ENCODE measurements around the gene B3GALT5.

The B3GALT5 gene

DNA sequence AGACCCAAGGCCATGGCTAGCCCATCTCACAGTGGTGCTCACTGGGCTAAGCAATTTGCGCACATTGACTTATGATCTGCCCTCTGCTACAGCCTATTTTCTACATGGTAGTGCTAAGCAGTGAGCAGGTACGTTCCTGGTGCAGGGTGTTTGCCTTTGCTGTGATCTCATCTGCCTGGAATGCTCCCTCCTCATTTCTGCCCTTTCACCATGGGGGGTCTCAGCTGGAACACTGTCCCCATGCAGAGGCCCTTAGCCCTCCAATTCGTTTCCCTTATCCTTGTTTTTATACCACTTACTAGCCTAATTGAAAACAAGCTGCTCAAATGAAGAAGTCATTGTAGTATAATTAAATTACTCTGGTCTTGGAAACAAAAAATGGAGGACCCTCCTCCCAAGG, 2.0 kb upstream of the B3GALT5 start:
- no peak for DNase-seq

DNA sequence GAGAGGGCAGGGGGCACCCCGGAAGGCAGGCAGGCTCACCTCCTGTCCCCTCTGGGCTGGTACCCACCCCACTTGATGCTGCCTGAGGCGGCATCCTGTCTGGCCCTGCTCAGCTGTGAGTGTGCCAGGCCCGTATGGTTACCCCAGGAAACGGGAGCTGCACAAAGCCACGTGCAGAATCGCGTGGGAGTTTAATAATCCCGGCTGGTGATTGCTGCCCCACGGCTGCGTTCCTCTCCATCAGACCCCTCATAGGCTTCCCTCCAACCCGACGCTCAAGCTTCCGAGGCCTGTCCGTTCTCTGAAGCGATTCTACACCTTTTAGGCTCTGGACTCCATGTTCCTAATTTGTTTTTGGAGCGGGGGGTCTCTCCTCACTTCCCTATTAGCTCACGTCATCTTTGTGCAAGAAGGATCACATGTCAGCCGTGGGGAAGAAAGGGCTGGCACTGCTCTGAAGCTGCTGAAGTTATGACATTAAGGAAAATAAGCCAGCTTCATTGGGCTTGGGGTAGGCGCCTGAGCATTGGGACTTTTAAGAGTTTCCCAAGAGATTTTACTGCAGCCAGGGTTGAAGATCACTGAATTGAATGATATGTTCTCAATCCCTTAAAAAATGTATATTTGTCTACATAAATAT, 1.1 kb upstream of the B3GALT5 start:
- no peak for DNase-seq

DNA sequence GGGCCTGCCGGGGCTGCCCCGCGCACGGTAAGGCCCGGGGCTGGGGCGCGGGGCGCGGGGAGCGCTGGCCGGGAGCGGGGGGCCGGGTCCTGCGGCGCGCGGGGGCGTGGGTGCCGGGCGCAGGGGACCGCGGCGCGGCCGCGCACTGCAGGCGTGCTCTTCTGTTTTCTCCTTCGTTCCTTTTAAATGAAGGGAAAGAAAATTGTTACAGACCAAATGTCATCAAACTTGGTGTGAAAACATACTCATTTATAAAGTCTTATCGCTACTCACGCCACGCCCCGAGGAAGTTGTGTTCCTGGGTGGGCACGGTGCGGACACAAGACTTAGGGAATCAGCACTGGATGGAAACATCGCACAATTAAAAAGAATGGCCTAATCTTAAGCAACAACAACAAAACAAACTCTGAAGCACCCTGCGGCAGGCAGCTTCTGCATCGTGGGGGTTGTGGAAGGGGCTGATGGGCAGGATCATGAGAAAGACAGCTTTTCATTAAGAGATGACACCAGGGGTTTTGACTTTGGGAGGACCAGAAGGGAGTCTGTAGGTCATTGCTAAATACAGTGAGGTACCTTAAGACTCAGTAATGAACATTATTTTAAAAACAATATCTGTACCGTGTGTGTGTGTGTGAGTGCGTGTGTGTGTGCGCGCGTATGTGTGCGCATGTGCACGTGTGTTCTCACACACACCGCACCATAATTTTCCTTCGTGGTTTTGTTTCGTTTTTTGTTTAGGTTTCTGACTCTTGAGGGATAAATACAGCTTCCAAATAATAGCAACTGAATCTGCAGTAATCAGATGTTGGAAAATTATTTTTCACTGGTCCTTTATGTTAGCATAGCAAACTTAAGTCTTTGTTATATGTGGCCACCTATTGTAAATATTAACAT, 548 bp downstream of the B3GALT5 start:
- no peak for DNase-seq

DNA sequence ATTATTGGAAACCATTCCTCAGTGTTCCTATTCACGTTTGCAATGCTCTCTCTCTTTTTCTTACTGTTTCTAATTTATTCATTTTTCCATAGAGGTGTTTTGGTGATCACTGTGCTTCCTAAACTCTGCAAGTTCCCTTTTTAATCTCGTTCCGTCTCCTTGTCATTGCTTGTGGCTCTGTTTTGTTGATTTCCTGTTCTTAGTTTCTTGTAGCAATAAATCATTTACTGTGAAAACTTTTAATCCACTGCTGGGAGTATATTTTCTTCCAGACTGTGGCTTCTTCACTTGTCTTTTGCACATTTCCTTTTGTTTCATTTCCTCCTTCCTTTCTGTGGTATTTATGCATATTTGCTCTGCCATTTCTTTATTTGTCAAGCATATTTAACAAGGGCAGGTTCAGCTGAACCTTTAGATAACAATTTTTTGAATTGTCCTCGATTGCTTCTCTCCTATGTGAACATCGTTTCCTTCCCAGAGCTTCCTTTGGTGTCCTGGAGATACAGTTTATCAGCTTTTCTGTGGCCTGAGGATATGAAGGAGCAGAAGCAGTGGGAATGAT, 3.6 kb downstream of the B3GALT5 start:
- no peak for DNase-seq

DNA sequence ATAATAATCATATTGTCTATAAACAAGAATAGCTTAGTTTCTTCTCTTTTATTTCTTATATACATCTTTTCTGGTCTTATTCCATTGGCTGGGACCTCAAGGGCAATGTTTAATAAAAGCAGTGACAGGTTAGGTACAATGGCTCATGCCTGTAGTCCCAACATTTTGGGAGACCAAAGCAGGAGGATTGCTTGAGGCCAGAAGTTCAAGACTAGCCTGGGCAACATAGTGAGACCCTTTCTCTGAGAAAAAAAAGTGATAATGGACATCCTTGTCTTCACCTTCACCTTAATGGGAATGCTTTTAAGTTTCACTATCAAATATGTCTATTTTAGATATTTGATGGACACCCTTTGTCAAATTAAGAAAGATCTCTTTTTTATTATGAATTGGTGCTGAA, 8.1 kb downstream of the B3GALT5 start:
- DNase-seq = no peak

DNA sequence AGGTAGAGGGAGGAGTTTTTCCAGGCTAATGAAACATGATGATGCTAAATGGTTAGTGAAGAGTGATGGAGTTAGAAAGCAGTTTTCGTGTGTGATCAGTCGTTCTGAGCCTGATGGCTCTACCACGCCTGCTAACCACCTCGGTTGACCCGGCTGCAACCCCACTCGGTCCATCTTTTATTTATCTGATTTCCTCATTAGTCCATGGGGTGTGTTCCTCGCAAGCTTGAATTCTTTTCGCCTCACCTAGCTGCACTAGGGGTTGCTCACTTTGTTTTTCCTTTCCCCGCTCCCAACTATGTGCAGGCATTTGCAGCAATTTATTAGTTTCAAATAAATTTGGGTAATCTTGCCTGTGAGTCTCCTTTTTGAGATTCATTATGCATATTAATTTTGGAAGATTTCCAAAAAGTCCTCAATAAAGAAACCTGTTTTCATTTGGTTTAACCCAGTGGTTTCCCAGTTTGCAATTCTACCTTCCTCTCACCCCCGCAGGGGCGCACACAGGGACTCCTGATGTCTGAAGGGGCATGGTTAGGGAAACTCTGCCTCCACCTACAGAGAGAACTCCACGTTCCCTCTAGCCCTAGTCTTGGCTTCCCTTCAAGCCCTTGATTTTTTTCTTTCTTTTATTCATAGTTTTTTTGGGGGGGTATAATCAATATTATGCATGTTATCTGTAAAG, 12.6 kb downstream of the B3GALT5 start:
- DNase-seq = no peak

DNA sequence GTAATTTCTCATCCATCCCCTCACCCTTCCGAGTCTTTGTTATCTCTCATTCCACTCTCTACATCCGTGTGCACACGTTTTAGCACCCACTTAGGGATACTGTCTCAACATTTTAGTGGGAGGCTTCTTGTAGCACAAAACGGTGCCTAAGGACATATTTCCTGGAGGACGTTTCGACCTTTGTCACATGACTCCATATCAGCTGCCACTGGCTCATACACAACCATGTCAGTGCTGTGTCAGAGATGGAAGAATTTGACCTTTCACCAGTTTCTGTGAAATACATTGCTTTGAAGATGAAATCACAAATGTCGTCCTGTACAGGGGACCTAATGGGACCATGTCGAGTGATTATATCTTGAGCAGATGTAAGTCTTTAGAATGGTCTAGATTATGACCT, 15.6 kb downstream of the B3GALT5 start:
- DNase-seq = no peak

DNA sequence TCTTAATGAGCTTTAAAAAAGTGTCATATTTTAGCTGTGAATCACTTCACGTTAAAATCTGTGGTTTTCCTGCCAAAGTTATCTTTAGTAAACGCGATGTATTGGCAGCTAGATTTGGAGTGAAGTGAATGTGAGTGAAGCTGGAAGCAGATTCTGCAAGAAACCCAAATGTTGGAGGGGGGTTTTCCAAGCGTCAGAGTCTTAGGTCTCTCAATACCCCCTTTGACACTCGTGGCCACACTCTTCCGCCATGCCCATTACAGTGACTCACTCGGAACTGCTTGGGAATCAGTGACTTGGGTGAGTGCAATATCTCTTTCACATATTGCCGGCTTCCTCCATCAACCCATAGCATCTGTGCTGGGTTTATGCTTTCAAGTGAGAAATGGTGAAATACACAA, 17.5 kb downstream of the B3GALT5 start:
- DNase-seq = no peak

DNA sequence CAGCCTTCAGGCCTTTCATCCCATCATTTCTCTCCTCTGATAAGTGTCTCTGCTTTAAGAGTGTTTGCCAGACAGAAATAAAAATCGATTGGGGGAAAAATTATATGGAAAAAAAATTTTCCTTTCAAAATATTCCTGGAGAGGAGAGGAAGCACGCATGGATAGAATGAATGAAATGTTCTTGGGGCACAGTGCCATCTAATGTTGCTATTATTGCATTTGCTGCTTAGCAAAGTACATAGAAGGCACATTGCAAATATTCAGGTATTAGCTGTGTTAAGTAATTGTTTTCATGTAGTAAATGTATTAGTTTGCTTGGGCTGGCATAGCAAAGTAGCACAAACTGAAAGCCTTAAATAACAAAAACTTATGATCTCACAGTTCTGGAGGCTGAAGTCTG, 18.1 kb downstream of the B3GALT5 start:
- no peak for DNase-seq

DNA sequence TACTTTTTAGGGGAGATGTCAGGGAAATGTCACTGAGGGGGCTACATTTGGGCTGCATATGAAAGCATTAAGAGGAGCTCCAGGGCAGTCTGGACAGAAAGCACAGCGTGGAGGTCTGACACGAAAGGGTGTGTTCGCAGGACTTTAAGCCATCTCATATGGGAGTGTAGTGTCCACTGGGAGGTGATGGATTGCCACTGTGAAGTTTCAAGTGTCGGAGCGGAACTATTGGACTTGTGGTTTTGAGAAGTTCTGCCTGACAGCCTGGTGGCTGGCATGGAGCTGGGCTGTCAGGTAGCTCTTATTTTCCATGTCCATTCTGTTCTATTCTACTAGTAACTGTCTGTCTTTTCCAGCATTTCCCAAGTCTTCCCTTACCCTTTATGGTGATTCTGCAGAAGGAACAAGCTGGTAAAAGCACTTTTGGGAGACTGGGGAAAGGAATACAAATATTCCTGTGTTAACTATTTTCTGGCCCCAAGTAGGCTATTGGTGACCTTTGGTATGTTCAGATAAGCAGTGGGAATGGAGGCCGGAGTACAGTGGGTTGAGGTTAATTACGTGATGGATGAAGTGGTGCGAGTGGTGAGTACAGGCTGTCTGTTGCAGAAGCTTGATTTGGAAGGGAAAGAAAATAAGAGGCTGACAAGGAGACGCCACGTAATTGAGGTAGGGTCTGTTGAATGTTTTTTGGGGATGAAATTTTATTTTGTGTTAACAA, 19.3 kb downstream of the B3GALT5 start:
- DNase-seq = no peak

DNA sequence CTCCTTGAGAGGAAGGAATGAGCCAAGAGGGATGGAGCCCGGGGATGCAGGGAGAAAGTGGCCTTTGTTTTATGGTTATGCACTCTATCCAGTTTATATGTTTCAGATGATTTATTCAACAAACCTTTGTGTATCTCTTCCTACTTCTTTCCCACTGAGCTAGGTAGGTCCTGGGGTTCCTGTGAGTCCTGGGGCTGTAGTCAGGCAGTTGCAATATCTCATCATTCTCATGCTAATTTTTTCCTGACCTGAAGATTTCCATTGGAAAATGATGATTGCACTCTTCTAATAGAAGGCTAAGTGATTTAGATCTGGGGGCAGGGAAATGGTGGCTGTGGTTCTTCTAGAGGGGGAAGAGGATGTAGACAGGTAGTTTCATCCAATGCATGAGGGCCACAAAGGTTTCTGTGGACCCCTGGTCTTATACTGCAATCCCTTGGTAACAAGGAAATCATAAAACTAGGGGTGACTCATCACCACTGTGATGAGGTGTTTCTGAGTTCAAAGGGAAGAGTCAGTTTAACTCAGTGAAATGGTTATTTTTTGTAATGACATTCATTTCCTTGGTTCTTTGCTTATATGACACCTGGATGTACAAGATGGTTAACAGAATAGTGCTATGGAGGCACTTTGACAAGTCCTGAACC, 20.2 kb downstream of the B3GALT5 start:
- DNase-seq = no peak

DNA sequence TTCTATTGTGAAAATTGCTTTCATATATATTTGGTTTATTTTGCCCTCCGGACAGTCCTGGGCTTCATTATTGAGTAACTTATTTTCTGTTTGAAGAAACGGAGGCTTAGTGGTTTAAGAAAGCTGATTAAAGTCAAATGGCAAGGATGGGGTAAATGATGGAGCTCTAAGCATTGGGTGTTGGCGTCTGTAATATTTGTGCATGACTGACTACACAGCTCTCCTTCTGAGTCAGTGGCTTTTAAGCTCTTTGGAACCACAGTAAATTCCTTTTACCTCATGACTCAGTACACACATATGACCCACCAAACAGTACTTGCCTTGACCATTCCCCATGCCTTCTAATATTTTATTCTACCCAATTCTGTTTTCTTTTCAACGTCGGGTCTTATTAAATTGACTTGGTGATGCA, 21.0 kb downstream of the B3GALT5 start:
- DNase-seq = no peak

DNA sequence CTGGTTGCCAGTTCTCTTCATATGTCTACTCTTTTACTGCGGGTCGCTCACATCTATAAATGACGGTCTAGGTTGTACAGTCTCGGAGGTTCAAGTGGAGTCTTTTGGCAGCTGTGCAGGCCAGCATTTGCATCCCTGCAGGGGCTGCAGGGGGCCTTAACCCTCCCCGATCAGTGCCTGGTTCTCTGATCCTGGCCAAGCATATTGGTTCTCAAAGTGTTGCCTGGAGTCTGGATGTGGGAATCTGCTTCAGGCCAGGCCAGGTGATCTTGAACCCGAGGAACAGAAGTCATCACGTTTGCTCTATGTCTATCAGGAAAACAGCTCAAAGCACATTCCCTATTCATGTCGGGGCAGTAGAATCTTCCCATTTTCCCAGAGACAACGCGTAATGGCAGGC, 21.8 kb downstream of the B3GALT5 start:
- no peak for DNase-seq

DNA sequence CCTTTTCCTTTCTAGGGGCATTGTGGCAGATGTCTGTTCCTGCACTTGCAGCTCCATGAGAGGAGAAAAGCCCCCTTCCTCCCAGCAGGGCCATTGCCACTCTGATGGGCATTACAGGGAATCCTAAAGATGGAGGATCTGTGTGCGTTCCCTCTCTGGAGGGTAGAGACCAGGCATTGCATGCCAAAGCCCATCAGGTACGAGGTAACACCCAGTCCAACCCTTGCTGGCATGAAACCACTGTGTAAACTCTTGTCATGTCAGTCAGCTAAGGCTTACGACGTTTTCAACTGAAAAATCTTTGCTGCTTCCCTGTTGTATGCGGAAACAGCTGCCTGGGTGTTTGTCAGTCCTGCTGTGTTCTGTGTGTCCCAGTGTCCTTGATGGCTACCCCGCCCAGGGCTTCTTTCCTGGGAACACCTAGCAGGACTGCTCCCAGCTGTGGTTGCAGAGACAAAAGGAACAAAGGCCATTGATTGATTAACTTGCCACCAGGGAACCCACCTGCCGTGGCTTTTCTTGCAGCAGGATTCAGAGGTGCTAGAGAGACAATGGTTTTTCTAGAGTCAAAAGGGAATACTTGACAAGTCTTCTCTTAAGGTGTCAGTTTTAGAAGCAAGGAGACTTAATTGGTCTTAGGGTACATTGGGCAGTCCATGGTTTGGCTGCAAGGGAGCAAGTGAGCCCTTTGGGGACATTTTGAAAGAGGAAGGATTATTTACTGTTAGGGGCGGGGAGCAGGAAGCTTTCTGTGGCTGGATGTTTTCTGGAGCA, 24.6 kb downstream of the B3GALT5 start:
- no peak for DNase-seq

DNA sequence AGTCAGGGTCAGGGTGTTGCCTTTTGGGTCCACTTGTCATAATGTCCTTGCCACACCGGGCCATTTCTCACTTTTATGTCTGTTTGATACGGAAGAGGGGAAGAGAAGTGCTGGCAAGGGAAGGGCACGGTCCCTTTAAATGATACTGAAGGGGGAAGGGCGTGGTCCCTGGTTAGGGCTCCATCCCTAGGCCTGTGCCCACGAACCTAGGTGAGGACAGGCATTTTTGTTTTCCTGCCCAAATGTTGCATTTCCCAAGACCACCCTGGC, 25.2 kb downstream of the B3GALT5 start:
- no peak for DNase-seq

DNA sequence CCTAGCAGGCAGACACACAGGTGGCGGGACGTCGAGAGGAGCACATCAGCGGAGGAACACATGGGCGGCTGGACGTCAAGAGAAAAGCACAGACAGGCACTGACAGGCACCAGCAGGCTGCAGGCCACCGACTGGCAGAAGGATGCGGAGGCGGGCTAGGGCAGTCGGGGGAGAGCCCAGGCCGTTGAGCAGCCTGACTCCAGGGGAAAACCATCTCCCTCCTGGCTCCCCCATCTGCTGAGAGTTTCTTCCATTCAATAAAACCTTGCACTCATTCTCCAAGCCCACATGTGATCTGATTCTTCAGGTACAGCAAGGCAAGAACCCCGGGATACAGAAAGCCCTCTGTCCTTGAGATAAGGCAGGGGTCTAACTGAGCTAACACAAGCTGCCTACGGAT, 25.5 kb downstream of the B3GALT5 start:
- no peak for DNase-seq

DNA sequence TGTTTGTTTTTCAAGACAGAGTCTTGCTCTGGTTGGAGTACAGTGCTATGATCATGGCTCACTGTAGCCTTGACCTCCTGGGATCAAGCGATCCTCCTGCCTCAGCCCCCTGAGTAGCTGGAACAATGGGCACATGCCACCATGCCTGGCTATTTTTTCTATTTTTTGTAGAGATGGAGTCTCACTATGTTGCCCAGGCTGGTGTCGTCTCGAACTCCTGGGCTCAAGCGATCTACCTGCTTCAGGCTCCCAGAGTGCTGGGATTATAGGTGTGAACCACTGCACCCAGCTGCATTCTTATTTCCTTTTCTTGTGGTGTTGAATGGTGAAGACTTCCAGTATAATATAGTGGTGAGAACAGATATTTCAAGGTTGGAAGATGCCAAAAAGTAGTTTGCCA, 28.0 kb downstream of the B3GALT5 start:
- no peak for DNase-seq

DNA sequence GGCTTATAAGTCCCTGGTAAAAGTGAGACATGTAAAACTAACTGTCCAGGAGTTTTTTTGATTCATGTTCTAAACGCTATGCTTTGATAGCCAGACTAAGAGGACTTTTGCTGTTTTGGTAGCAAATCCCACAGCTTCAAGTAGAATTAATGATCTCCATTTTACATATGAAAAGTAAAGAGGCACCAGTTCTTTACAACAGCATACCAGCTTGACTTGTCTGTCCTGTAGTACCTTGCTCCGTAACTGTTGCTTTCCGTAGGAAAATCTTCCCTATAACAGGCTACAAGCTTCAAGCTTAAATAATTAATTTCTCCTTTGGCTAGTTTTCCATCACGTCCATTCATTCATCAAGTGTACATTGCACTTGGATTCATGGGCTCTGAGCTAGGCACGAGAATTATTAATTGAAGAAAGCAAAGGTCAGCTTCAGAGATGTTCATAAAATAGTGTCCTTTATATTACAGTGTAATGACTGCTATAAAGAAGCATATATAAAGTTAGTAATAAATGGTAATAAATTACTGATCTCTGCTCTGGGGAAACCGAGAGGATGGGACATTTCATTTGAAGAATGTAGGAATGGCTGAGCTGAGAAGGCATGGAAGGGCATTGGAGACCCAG, 29.2 kb downstream of the B3GALT5 start:
- DNase-seq = no peak

DNA sequence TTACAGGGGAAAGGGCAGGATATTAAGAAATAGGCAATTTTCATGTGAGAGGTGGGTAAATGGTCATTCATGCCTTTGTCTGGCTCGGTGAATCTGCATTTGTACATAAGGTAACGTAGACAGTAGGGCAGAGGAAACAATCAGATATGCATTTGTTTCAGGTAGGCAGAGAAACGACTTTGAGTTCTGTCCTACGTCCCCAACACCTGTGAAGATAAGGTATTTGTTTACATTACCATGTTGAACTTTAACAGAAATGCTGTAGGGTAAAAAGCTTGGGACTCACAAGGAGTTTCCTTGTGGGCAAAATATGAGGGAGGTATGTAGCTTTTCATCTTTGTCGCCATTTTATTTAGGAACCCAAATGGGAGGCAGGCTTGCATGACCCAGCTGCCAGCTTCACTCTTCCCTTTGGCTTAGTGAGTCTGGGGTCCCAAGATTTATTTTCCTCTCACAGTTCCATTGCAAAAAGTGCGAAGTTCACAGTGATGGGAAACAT, 31.4 kb downstream of the B3GALT5 start:
- no peak for DNase-seq

DNA sequence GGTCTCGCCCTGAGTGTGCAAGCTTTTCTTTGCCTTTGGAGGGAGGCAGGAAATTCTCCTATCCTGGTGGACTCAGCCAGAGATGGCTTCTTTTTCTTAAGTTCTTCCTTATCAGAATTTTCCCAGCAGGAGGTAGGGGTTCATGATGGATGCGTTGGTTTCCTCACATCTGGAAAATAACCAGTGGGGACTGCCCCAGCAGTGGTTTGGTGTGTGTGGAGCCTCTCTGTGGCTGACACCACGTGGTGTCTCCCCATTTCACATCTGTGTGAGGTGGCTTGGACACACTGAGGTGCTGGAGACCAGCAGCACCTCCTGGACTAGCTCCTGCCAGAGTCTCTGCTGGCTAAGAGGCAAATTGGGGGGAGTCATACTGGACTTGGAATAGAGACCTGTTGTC, 32.6 kb downstream of the B3GALT5 start:
- no peak for DNase-seq

DNA sequence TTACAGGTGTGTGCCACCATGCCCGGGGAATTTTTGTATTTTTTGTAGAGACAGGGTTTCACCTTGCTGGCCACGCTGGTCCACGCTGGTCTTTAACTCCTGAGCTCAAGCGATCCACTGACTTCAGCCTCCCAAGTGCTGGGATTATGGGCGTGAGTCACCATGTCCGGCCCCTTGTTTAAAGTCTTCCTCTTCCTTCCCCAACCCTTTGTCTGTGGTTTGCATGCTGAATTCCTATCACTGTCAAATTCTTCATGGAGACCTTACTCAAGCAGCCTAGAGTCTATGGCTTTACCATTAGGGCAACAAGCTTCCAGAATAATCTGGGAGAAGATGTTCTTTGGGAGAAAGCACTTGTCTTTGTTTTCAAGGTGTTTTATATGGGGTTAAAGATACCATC, 34.7 kb downstream of the B3GALT5 start:
- DNase-seq = no peak
